Fibroblast of upper back skin (primary cell): ENCODE results near the gene LRRC15.

Experiments
- DNase-seq: peaks from one replicate; pipeline ENCODE4 v3.0.0-alpha.2; 2013

Gene LRRC15

GRCh38 chr3:194384569-194385001 is 15.0 kb upstream of the LRRC15 start:
- DNase-seq, result no peak

- no peak for DNase-seq
Measured at GRCh38 chr3:194384156-194384555, 14.6 kb upstream of the LRRC15 start.

GRCh38 chr3:194383276-194383940 is 13.9 kb upstream of the LRRC15 start:
- DNase-seq, result no peak

DNA sequence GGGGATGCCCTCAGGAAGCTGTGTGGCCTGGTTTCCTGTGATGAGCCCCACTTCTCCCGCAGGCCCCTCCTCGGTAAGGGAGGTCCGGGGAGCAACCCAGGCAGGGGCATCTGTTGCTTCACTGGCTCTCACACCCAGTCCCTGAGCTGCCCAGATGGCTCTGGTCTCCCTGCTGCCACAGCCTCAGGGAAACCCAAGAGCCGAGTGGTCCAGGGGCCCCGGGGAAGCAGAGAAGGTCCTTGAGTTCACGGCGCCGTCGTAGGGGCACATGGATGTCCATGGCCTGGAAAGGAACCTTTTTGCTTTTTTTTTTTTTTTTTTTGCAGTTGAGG is 13.3 kb upstream of the LRRC15 start:
- no peak for DNase-seq

- no peak for DNase-seq
Measured at GRCh38 chr3:194382196-194382891, 12.8 kb upstream of the LRRC15 start.

DNA sequence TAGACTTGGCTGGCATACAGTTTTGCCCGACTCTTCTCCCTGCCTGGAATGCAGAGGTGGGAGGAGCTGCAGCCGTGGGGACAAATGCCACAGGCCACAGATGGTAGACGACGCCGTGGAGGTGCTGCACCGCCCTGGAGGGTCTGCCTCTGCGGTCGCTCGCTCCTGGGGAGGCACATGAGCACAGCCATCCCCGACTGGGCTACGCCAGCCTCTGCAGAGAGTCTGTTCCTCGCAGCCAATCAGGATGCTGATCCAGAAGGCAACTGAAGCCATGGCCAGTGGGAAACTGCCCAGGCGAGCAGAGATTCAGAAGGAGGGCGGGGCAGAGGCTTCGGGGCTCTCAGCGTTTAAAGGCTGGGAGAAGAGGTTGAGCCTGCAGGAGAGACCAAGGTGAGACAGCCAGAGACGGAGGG is 11.9 kb upstream of the LRRC15 start:
- no peak for DNase-seq

DNA sequence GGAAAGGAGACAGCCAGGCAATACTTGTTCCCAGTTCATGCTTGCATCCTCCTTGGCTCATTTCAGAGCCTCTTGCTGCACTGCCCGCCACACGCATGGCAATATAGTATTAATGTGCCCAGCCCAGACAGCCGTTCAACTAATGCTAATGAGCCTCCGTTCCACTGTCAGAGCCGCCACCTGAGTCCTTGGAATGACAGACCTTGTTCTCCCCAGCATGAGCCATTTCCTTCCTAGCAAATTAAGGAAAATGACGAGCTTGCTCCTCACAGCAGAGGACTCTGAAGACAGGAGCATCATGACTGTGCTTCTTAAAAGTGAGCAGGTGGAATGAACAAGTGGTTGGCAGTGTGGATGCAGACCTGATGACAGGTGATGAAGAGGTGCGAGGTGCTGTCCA is 10.8 kb upstream of the LRRC15 start:
- DNase-seq, result no peak

DNA sequence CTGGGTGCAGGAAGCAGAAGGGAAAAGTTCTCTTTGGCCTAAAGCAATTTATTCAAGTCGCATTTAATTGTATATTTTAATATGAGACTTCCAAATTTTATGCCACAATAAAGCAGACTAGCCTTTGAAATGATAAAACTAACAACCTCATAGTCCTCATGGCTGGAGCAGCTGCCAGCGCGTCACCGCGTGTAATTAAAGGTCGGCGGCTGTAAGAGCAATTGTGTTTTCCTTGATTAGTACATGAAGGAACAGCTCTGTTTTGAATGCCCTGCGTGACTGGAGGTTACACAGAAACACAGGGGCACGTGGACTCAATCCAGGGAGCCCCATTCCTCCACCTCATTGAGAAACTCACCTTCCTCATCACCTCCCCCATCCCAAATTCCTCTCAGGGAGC is 10.1 kb upstream of the LRRC15 start:
- DNase-seq, result no peak

- DNase-seq, result no peak
Measured at GRCh38 chr3:194379231-194379630, 9.7 kb upstream of the LRRC15 start.

DNA sequence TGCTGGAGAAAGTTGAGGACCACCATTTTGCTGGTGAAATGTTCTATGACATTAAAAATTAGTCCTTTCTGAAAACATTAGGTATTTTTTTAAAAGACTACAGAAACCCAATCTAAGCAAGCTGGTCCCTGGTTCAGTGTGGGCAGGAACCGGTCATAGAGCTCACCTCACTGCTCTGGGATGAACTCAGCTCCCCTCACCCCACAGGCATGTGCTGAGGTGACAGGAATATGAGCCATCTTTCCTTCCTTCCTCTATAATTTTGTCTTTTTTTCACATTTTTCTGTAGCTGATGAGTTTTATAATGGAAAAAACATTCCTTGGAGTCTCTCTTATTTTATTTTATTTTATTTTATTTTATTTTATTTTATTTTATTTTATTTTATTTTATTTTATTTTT is 8.2 kb upstream of the LRRC15 start:
- no peak for DNase-seq

DNA sequence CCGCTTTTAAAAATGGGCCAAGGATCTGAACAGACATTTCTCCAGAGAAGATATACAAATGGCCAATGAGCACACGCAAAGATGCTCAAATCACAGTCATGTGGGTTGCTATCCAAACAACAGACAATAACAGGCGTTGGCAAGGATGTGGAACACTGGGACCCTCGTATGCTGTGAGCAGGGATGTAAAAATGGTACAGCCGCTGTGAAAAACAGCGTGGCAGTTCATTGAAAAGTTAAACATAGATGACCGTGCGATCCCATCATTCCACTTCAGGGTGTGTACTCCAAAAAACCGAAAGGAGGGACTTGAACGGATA is 6.7 kb upstream of the LRRC15 start:
- DNase-seq, result no peak

DNA sequence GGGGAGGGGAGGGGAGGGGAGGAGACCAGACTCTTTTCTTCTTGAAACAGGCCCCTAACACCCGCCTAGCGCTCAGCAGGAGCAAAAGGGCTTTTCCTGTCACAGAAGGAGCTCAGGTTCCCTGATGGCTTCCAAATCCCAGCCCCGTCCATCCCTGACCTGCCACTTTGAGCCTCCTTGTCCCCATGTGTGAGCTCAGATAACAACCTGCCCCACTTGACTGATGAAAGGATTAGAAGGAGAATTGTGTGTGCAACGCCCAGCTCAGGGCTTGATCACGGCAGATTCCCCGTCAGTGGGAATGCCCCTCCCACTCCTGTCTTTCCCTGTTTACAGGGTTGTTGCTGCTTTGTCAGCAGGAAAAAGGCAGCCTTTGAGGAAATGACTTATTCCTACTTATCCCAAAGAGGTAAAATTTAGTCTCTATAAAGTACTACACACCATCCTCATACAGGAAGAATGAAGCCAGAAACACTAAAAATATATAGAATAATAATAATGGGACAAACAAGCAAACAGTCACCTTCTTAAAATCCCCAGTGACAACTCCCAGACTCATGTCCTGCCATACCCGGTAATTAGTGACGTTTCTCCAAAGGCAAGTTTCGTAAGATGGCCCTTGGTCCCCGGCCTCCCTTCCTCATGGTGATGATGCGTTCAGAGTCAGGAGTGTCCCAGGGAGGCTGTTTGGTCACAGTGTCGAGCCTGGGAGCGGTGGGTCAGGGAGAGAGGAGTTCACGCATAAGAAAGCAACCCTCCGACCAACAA is 6.1 kb upstream of the LRRC15 start:
- no peak for DNase-seq

DNA sequence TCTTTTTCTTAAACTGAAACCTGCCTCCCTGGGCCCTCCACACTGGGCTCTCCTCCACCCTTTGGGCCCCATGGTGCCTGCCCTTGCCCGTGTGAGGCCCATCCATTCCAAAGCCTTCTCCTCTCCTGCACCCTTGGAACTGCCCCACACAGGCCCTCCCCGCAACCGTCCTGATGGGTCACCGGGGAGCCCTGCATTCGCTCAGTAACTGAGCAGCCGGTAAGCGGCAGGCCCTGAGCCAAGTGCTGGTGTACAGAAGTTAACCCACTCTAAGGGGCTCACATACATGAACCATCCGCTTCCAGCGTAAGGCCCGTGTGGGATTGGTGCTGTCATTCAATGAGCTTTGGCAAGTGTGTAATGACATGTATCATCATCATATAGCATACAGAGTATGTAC is 5.4 kb upstream of the LRRC15 start:
- no peak for DNase-seq

DNA sequence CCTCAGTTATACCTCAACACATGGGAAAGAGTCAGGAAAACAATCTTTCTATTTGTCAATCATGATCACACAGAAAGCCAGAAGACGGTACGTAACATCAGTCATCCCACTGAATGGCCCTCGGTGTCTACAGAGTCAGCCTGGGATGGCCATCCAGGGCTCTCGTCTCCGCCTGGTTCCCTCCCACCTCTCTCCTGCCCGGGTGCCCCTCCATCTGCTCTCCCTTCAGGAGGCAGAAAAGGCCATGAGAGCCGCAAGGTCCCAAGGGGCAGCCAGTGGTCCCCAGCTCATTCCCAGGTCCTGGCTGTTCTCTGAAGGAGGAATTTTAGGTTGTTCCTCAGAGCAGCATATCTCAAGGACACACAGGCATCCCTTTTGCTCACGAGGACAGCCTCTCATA is 4.4 kb upstream of the LRRC15 start:
- no peak for DNase-seq

DNA sequence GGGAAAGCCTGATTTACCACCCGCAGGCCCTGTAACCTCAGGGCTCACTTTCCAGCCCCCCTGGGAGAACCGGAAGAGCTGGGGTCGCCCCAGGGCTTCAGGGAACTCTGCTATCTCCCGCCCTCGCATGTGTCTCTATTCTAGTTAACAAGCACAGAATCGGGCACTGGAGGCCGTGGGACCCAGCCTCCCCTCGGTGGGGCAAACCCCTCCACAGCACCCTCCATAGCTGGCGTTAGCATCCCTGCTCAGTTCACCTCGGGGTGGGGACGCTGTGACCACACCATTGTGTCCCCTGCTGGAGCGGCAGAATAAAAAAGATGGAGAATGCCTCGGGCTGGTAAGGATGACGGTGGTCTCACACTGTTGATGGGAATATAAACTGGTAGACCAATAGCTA is 3.5 kb upstream of the LRRC15 start:
- DNase-seq, result no peak

- DNase-seq, result no peak
Measured at GRCh38 chr3:194370753-194371152, 1.2 kb upstream of the LRRC15 start.

GRCh38 chr3:194368918-194369317 is 625 bp downstream of the LRRC15 start:
- DNase-seq, result no peak

DNA sequence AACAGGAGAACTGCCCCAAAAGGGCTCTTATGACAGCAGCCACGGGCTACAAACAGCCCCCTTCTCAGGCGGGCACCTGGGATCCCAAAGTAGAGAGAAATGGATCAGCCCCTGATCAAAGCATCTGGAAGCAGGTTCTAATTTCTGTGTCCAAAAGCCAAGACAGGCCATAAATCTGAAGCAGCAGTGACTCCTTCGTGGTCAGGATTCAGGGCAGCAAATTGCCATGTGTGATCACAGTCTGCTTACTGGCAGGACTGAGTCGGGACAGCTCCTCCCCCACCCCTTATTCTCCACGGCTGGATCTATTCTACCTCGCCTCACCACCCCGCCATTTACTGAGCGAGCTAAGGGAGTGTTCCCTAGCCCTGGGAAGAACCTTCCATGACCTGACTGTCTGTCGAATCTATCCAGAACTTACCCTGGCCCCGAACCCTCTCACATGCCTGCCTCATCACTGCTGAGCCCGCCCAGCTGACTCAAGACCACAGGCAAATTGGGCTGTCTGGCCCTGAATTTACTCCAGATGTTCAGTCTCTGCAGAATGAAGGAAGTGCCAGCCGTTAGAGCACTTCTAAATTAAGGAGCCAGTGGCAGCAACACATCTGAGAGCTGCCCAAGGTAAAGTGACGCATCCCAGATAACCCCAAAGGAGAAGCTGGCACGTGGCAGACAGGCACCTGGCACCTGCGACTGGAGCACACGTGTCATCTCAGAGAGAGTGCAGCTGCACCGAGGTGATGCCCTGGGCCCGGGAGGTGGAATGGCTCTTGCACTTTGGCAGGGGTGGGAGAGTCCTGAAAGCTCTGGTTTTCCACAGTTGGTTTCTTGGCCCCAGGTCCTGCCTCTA is 1.3 kb downstream of the LRRC15 start:
- DNase-seq, result peak; percentile 82

GRCh38 chr3:194365978-194366490 is 3.5 kb downstream of the LRRC15 start:
- DNase-seq, result no peak

GRCh38 chr3:194365526-194365925 is 4.0 kb downstream of the LRRC15 start:
- no peak for DNase-seq

- DNase-seq, result peak; percentile 98
Measured at GRCh38 chr3:194364652-194365434, 4.7 kb downstream of the LRRC15 start.

DNA sequence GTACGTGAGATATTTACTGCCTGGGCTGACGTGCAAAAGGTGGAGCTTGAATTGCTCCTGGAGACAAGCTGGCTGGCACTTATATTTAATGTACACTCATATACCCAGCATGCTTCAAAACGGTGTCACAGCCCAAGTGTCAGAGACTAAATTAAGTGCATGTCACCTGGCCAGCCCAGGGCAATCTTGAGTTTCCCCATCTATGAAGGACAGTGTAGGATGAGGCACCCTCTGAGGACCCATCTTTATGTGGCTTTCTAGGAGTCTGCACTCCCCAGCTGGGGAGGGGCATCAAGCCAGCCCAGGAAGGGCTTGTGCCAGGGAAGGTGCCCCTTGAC is 5.3 kb downstream of the LRRC15 start:
- no peak for DNase-seq

GRCh38 chr3:194360568-194360967 is 9.0 kb downstream of the LRRC15 start:
- no peak for DNase-seq
